Activated T-helper 17 cell treated with anti-CD3 and anti-CD28 coated beads, Interleukin-2, amount 50 U/mL, for 72 hours (primary cell): ENCODE measurements around the gene THAP3. TPM values are rescaled to one million over a fixed set of nuclear protein-coding genes. Genes with fewer than 3 reads are reported as not detected.
"Not testable (repeated sequence)": the region's sequence is repeated elsewhere in the genome, so short reads cannot be mapped to it uniquely, and the experiment has no call there.

Experiments
- ATAC-seq: fragments of 150-1000 bp; cut with Tn5 transposase; replicated peaks from 2 replicates; pipeline ENCODE4 v1.10.0; 2021; ENCODE audit warnings: mild to moderate bottlenecking, moderate library complexity
- H3K27ac Mint-ChIP-seq: one replicate; pipeline ENCODE4 v1.8.0; 2022; ENCODE audit warnings: mixed read lengths
- H3K27me3 Mint-ChIP-seq: one replicate; pipeline ENCODE4 v1.8.0; 2022; ENCODE audit warnings: mixed read lengths
- H3K36me3 Mint-ChIP-seq: one replicate; pipeline ENCODE4 v1.8.0; 2022; ENCODE audit warnings: low read depth, mild to moderate bottlenecking, mixed read lengths
- H3K4me1 Mint-ChIP-seq: one replicate; pipeline ENCODE4 v1.8.0; 2022; ENCODE audit warnings: mixed read lengths
- H3K4me3 Mint-ChIP-seq: one replicate; pipeline ENCODE4 v1.8.0; 2022; ENCODE audit warnings: mild to moderate bottlenecking, mixed read lengths
- H3K9me3 Mint-ChIP-seq: one replicate; pipeline ENCODE4 v1.8.0; 2022; ENCODE audit warnings: mixed read lengths
- total RNA-seq, 2 donors: library from RNA; stranded (reverse); gene quantifications; one replicate each; pipeline ENCODE4 v1.2.3, GENCODE V29; 2022

The THAP3 gene
- total RNA-seq, 2 donors from 2014 or later: 19.3 to 34.6 TPM

DNA sequence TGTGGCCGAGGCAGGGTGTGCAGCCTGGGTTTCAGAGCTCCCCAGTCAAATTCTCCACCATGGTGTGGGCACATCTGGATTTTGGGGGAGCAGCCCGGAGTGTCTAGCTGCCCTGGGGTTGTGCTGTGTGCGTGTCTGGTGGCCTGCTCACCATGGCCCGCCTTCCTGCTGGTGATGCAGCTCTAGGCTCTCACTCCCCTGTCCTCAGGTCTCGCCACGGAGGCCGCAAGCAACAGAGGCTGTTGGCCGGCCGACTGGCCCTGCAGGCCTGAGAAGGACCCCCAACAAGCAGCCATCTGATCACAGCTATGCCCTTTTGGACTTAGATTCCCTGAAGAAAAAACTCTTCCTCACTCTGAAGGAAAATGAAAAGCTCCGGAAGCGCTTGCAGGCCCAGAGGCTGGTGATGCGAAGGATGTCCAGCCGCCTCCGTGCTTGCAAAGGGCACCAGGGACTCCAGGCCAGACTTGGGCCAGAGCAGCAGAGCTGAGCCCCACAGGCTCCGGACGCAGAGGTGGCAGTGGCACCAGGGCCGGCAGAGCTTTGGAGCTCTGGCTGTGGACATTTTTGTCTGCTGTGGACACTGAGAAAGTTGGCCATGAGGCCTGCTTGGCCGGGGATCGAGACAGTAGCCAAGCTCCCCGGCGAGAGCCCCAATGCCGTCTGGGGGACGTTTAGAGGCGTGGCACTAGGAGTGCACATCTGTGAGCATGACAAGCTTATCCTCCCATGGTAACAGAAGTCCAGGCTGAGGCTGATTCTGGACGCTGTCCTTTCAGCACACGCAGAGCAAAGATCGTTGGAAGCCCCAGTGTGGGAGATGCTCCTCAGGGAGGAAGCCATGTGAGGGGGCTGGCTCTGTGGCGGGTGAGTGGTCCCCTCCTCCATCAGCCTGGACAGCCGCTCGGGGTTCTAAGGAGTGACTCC lies 8.2 kb downstream of the THAP3 start:
- Mint-ChIP-seq H3K27me3 (no peaks in the 10 kb centered on the region), H3K4me3 (no peak overlapping the region), H3K27ac (no peak overlapping the region), H3K4me1 (peaks cover 5% of the 10 kb centered on the region), H3K9me3 (no peaks in the 10 kb centered on the region), H3K36me3 (peaks cover 86% of the 10 kb centered on the region)
- ATAC-seq: no peak

DNA sequence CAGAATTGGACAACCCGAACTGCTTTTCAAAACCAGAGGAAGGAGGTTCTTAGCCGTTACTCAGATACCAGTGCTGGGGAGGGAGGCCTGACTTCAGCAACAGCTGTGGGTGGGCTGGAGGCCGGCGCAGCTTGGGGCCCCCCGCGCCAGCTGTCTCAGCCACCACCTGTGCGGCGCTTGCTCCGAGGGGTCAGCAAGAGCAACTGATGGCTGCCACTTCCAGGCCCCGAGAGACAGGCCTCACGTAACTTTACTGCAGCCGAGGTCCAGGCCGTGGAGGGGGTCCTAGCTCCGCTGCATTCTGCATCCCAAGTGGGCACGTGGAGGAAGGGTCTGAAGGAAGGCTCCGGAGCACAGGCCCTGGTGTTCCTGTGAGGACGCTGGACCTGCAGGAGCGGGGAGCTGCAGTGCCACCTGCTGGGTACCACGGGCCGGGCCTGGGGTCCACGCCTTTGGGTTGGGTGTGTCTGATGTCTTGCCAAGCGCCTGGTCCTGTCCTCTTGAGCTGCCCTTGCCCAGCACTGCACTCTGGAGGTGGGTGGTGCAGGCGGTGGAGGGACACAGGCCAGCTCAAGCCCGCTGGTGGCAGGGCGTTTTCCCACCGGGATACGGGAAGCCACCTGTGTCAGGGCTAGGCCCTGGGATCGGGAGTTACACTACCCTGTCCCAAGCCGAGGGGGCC lies 9.8 kb downstream of the THAP3 start:
- H3K9me3 Mint-ChIP-seq: no peaks in the 10 kb centered on the region
- peaks cover 83% of the 10 kb centered on the region for H3K36me3 Mint-ChIP-seq
- H3K27ac Mint-ChIP-seq: no peak overlapping the region
- no peaks in the 10 kb centered on the region for H3K27me3 Mint-ChIP-seq
- no peak overlapping the region for H3K4me3 Mint-ChIP-seq
- H3K4me1 Mint-ChIP-seq: peaks cover 3% of the 10 kb centered on the region
- peak; percentile 58 for ATAC-seq

DNA sequence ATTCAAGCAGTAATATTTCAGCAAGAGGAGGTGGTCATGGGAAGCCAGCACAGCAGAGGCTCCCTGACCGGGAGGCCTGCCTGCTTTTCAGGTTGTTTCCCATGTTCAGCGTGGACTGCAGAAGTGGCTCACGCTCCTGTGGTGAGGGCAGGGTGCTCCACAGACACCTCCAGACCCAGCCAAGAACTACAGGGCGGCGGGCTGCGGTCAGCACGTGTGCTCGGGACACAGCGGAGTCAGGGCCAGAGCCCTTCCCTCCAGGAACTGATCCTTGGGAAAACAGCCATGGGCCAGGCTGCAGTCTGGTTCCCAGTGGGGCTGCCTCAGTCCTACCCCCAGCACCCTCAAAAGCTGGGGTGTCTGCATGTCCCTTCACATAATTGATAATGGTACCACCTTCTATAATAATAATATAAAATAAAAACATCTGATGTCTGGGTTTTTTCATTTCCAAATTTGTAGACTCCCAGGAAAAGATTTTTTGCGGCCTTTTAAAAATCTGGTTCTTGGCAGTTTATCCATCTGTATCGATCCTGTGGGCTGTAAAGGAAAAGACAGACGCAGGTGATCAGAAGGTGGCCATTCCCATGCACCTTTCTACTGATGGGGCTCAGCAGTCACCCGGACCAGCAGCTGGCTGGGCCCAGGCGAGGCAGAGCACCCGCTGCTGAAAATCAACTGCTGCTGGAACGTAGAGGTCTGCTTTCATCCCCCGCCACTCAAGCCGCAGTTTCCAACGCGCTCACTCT lies 10.7 kb downstream of the THAP3 start:
- Mint-ChIP-seq H3K9me3 (no peaks in the 10 kb centered on the region), H3K36me3 (peaks cover 83% of the 10 kb centered on the region), H3K4me1 (no peaks in the 10 kb centered on the region), H3K27ac (no peak overlapping the region), H3K27me3 (no peaks in the 10 kb centered on the region), H3K4me3 (no peak overlapping the region)
- ATAC-seq: no peak

DNA sequence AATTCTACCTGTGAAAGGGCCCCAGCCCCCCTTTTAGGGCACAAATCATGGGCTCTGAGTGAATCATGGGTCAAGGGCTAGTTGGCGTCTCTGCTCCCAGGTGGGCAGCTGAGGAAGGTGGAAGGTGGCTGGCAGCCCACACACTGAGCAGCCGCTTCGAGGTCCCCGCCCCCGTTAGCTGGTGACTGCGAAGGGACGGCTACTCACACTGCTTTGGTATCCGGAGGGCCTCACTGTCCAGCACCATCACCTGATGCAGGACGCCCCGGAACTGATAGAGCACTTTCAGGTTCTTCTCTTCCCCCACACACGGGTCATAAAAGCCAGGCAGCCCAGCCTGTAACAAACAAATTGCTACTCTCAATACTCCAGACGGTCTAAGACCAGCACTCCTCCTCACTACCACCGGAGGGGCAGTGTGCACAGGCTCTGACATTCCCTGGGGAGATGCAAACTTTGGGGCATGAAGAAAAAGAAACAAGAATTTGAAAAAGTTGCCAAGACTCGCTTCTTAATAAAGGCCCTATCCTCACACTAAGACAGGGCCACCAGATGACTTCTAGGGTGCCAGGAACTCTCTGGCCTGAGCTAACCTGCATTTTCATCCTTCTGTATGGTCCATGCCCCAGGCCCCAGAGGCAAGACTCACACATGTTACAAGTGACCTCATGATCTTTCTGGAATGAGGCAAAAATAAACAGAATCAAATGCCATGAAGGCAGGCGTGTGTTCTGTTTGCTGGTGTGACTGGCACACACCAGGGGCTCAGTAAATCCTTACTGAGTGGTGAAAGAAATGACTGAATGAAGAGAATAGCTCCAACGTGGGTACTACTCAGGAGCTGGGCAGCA lies 11.5 kb downstream of the THAP3 start:
- no peaks in the 10 kb centered on the region for H3K4me1 Mint-ChIP-seq

DNA sequence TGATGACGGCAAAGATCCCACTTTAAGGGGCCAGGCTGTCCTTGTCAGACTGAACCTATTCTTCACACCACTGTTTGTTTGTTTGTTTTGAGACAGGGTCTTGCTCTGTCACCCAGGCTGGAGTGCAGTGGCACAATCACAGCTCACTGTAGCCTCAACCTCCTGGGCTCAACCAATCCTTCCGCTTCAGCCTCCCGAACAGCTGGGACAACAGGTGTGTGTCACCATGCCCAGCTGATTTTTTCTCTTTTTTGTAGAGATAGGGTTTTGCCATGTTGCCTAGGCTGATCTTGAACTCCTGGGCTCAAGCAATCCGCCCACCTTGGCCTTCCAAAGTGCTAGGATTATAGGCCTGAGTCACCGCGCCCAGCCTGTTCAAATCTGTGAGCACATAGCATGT lies 12.1 kb downstream of the THAP3 start:
- not testable (repeated sequence) for ATAC-seq, H3K4me1 Mint-ChIP-seq, H3K4me3 Mint-ChIP-seq, H3K27me3 Mint-ChIP-seq, H3K9me3 Mint-ChIP-seq
- Mint-ChIP-seq H3K36me3 (peaks cover 87% of the 10 kb centered on the region), H3K27ac (peak overlapping the region; percentile 46)

More for the DNA sequence above, 11.5 kb downstream of the THAP3 start:
- Mint-ChIP-seq H3K4me3 (no peak overlapping the region), H3K9me3 (no peaks in the 10 kb centered on the region), H3K27ac (no peak overlapping the region), H3K36me3 (peaks cover 86% of the 10 kb centered on the region), H3K27me3 (no peaks in the 10 kb centered on the region)
- ATAC-seq: no peak

DNA sequence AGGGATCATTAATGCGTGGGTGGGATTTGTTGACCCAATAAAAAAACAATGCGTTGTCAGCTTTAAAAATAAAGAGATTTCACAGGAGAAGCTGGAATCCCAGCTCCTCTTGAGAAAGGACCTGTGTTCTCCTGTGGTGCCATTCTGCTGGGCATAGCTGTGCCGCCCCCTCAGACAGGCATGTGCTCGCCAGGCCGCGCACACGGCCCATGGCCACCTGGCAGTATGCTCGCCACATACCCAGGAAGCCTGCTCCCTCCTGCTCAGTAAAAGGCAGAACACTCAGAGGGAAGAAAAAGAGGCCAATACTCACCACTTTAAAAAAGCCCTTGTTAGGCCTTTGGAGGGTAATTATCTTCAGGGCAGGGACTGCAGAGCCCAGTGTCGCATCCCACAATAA lies 13.1 kb downstream of the THAP3 start:
- Mint-ChIP-seq H3K27me3 (no peaks in the 10 kb centered on the region), H3K4me3 (no peak overlapping the region), H3K9me3 (no peaks in the 10 kb centered on the region), H3K36me3 (peaks cover 87% of the 10 kb centered on the region), H3K4me1 (no peaks in the 10 kb centered on the region), H3K27ac (no peak overlapping the region)
- ATAC-seq: no peak

DNA sequence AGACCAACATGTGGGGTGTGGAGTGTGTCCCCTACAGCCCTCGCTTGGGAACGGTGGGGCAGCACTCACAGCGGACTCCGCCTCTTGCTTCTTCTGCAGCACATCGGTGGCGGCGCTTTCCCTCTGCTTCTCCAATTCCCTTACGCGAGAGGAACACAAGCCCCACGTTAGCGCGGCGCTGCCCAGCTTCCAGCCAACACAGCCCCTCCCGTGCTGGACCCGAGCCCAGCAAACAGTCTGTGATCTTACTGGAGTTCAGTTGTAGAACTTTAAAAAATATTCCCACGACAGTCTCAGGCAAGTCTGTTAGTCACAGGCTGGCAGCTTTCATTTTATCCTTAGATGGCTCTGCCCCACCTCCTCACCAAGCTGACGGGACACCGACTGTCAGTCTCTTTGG lies 13.6 kb downstream of the THAP3 start:
- H3K9me3 Mint-ChIP-seq: no peaks in the 10 kb centered on the region
- ATAC-seq: no peak
- no peaks in the 10 kb centered on the region for H3K4me1 Mint-ChIP-seq
- H3K36me3 Mint-ChIP-seq: peaks cover 87% of the 10 kb centered on the region
- H3K4me3 Mint-ChIP-seq: no peak overlapping the region
- H3K27ac Mint-ChIP-seq: no peak overlapping the region
- H3K27me3 Mint-ChIP-seq: no peaks in the 10 kb centered on the region

DNA sequence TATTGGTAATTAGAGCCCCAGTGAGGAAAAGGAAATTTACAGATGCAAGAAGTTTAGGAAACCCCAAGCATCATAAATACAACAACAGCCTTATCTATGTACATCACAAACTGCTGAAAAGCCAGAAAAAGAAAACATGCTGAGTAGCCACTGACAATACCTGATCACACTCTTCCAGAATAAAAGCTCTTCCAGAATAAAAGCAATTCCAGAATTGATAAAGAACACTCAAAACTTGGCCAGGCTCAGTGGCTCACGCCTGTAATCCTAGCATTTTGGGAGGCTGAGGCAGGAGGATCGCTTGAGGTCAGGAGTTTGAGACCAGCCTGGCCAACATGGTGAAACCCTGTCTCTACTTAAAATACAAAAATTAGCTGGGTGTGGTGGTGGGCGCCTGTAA lies 16.2 kb downstream of the THAP3 start:
- H3K9me3 Mint-ChIP-seq, ATAC-seq, H3K4me1 Mint-ChIP-seq, H3K4me3 Mint-ChIP-seq, H3K27ac Mint-ChIP-seq, H3K27me3 Mint-ChIP-seq: not testable (repeated sequence)
- peaks cover 81% of the 10 kb centered on the region for H3K36me3 Mint-ChIP-seq

DNA sequence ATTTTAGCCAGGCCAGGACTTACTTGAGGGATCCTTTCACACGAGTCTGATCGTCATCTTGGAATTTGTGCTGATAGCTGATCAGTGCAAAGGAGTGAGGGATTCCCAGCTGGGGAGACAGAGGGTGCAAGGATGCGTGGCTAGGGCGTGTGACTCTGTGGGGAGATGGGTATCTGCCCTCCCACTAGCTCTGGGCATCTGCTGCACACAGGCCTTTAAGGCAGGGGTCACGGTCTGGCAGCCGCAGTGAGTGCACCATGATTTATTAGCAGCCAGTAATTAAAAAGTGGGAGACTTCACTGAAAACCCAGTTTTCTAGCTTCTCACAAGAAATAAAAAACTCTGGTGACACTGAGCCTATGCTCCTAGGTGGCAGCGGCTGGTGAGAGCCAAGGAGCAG lies 20.4 kb downstream of the THAP3 start:
- H3K36me3 Mint-ChIP-seq: peaks cover 48% of the 10 kb centered on the region
- no peaks in the 10 kb centered on the region for H3K9me3 Mint-ChIP-seq
- no peak overlapping the region for H3K27ac Mint-ChIP-seq
- ATAC-seq: no peak
- H3K27me3 Mint-ChIP-seq: no peaks in the 10 kb centered on the region
- H3K4me1 Mint-ChIP-seq: no peaks in the 10 kb centered on the region
- no peak overlapping the region for H3K4me3 Mint-ChIP-seq

DNA sequence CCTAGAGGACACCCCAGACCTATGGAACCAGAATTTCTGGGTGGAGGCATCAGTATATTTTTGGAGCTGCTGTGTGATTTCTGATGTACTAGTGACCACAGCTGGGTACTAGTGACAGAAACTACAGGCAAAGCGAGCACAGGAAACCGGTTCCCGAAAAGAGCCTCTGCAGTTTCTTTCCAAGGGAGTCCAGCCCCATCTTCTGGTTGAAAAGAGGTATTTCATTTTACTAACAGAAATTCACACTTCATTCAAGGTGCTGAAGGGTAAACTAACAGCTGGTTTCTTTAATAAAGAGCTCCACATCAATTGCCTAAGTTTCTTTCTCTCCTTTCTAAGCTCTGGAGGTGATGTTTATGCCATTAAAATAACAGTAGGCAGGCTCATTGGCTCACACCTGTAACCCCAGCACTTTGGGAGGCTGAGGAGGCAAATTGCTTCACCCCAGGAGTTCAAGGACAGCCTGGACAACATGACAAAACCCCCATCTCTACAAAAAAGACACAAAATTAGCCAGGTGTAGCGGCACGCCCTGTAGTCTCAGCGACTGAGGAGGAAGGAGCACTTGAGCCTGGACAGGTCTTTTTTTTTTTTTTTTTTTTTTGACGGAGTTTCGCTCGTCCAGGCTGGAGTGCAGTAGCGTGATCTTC lies 22.0 kb downstream of the THAP3 start:
- peak; percentile 46 for ATAC-seq
- peaks cover 41% of the 10 kb centered on the region for H3K36me3 Mint-ChIP-seq
- no peaks in the 10 kb centered on the region for H3K4me1 Mint-ChIP-seq
- no peaks in the 10 kb centered on the region for H3K9me3 Mint-ChIP-seq
- no peak overlapping the region for H3K27ac Mint-ChIP-seq
- no peaks in the 10 kb centered on the region for H3K27me3 Mint-ChIP-seq
- H3K4me3 Mint-ChIP-seq: no peak overlapping the region

DNA sequence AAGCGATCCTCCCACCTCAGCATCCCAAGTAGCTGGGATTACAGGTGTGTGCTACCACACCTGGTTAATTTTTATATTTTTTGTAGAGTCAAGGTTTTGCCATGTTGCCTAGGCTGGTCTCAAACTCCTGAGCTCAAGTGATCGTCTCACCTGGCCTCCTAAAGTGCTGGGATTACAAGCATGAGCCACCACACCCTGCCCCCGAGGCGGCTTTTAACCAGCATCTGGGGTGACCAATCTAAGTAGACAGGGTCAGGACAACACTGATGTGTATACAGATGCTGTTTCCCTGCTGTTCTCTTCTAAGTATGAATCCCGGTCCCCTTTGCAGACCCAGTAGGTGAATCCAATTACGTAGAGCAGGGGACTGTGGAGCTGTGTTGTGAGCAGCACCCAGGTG lies 23.9 kb downstream of the THAP3 start:
- Mint-ChIP-seq H3K27me3 (no peaks in the 10 kb centered on the region), H3K36me3 (peaks cover 41% of the 10 kb centered on the region), H3K4me3 (no peak overlapping the region), H3K9me3 (no peaks in the 10 kb centered on the region), H3K27ac (no peak overlapping the region), H3K4me1 (no peaks in the 10 kb centered on the region)
- ATAC-seq: no peak

DNA sequence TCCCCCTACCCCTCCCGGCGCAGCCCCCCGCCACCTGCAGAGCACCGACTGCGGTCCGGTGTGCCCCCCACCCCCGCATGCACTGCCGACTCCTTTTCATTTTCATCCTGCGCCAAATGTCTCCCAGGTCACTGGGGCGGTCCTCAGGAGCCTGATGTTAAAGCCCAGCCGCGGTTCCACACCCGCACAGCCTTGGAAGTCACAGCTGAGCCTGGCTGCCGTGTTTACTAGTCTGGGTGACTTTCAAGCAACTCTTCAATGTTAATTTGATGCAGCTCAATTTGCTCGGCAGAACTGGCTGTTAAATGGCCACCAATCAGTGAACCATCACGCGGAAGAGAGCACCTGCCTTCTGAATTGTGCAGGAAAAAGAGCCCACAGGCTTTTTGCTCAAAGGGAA lies 27.2 kb downstream of the THAP3 start:
- Mint-ChIP-seq H3K4me1 (no peaks in the 10 kb centered on the region), H3K9me3 (no peaks in the 10 kb centered on the region), H3K36me3 (peaks cover 44% of the 10 kb centered on the region), H3K4me3 (no peak overlapping the region), H3K27me3 (no peaks in the 10 kb centered on the region), H3K27ac (no peak overlapping the region)
- no peak for ATAC-seq

DNA sequence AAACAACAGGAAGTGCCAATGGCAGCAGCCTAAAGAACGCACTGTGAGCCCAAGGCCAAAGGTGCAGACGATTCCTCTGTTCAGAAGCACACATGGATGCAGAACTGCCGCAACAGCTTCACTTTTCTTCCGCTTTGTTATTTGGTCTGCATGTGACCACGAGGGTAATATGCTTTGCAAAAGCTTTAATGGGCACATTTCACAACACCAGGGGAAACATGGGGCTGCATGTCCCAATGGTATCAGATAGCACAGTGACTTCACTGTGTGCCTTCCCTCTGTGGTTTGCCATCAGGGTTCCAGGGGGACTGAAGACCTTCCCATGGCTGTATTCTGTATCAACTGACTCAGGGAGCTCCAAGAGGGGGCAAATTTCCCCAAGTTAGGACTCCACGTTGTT lies 28.3 kb downstream of the THAP3 start:
- Mint-ChIP-seq H3K4me1 (no peaks in the 10 kb centered on the region), H3K27ac (no peak overlapping the region), H3K9me3 (no peaks in the 10 kb centered on the region), H3K36me3 (peaks cover 47% of the 10 kb centered on the region), H3K27me3 (no peaks in the 10 kb centered on the region), H3K4me3 (no peak overlapping the region)
- ATAC-seq: no peak
